ENCODE measurements around the gene SOX9. TPM values are rescaled to one million over a fixed set of nuclear protein-coding genes. Genes with fewer than 3 reads are reported as not detected.

Gene SOX9
- total RNA-seq, 2 experiments from 2014 or later = not detected

DNA sequence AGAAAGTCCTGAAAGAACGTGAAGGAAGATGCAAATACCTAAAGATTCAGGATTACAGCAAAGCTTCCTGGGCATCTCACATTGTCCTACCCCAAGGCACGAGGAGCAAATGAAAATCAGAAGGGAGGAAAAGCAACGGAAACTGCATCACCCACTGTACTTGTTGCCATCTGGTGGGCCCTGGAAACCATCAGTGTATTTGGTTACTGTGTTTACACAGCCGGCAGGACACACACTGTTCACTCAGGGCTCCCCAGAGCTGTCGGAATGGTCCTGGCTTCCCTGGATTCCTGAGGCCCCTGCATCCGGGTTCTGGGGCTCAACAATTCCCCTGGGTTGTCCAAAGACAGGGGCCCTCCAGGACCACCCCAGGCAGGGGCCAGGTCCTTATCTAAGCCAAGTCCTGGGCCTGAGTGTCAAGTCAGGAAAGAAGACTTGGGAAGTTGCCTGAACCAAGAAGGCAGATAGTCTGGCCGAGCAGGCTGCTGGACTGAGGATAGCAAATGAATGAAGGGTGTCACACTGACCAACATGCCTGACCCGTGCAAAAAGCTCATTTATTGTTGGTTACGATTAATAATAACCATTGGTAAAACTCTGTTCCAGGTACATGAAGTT lies 52.8 kb downstream of the SOX9 start:
- Histone ChIP-seq H3K9me3 (ENCODE audit: control insufficient read depth in 1 of 2, insufficient read depth in 1 of 2, low read length in 2 of 2) (peaks cover 0 to 8% of the 10 kb centered on the region in 2 experiments), H3K36me3 (ENCODE audit: insufficient read depth, low read length) (no peaks in the 10 kb centered on the region), H3K27me3 (ENCODE audit: control insufficient read depth in 1 of 2, insufficient read depth in 2 of 2, low read length in 2 of 2) (no peaks in the 10 kb centered on the region), H3K27ac (ENCODE audit: low read depth in 1 of 2, low read length in 2 of 2) (no peak overlapping the region), H3K4me3 (ENCODE audit: low read length) (no peak overlapping the region), H3K4me1 (ENCODE audit: insufficient read depth, low read length) (no peaks in the 10 kb centered on the region)
- H3K4me1 Mint-ChIP-seq (ENCODE audit: low read depth) = no peaks in the 10 kb centered on the region
- DNase-seq = no peak
- no peaks in the 10 kb centered on the region for H3K36me3 Mint-ChIP-seq (ENCODE audit: low read depth)
- CTCF ChIA-PET = no interaction called here
- POLR2A ChIA-PET = no interaction called here
- TF ChIP-seq CTCF (IDR thresholded peaks at IDR 0.05) = no peak
- no peaks in the 10 kb centered on the region for H3K27me3 Mint-ChIP-seq
- peaks cover 3% of the 10 kb centered on the region for H3K9me3 Mint-ChIP-seq
- H3K27ac Mint-ChIP-seq = no peak overlapping the region
- ATAC-seq (ENCODE audit: poor library complexity) = no peak
- no peak overlapping the region for H3K4me3 Mint-ChIP-seq
- intact Hi-C loops (cut with DNase I, micrococcal nuclease) = no loop called here

DNA sequence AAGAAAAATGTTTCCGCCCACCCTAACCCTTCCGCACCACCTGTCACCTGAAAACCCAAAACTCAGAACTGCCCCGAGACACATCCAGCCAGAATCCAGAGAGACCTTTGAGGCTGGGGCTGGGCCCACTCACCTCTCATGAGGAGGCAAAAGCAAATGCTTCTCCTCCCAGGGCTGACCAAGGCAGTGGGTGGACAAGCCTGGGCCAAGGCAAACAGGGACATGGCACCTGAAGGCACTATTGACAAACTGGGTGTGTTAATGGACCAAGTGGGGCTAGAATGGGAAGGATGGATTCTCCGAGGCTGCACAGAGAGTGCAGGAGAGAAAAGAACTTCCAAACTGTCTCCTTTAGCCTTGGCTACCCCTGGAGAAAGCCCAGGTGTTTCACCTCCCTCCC lies 54.4 kb downstream of the SOX9 start:
- Histone ChIP-seq H3K4me1 (ENCODE audit: insufficient read depth, low read length) (no peaks in the 10 kb centered on the region), H3K36me3 (ENCODE audit: insufficient read depth, low read length) (no peaks in the 10 kb centered on the region), H3K27ac (ENCODE audit: low read depth in 1 of 2, low read length in 2 of 2) (no peak overlapping the region), H3K27me3 (ENCODE audit: control insufficient read depth in 1 of 2, insufficient read depth in 2 of 2, low read length in 2 of 2) (no peaks in the 10 kb centered on the region), H3K4me3 (ENCODE audit: low read length) (no peak overlapping the region), H3K9me3 (ENCODE audit: control insufficient read depth in 1 of 2, insufficient read depth in 1 of 2, low read length in 2 of 2) (peaks cover 0 to 11% of the 10 kb centered on the region in 2 experiments)
- Mint-ChIP-seq H3K27me3 (no peaks in the 10 kb centered on the region), H3K36me3 (ENCODE audit: low read depth) (no peaks in the 10 kb centered on the region), H3K4me1 (ENCODE audit: low read depth) (no peaks in the 10 kb centered on the region), H3K27ac (no peak overlapping the region), H3K9me3 (no peaks in the 10 kb centered on the region), H3K4me3 (no peak overlapping the region)
- POLR2A ChIA-PET = no interaction called here
- intact Hi-C loops (cut with DNase I, micrococcal nuclease) = loop anchor here in 1 of 2 experiments (5.0 kb wide), 1 partner anchor 173 kb away; no protein-coding TSS in a partner anchor
- ATAC-seq (ENCODE audit: poor library complexity) (no peak), DNase-seq (no peak)
- no peak for TF ChIP-seq CTCF (IDR thresholded peaks at IDR 0.05)
- CTCF ChIA-PET = no interaction called here

Data from CD4-positive, alpha-beta T cell (primary cell).